ENCODE results near the gene EDC3.
"Not testable (repeated sequence)": the region's sequence is repeated elsewhere in the genome, so short reads cannot be mapped to it uniquely, and the experiment has no call there.

The EDC3 gene

GRCh38 chr15:74709011-74709410 lies 13.2 kb upstream of the EDC3 start:
- DNase-seq = no peak

- DNase-seq = no peak
Observed at GRCh38 chr15:74696808-74697207, 984 bp upstream of the EDC3 start.

- DNase-seq = no peak
Observed at GRCh38 chr15:74696398-74696729, 540 bp upstream of the EDC3 start.

- DNase-seq = no peak
Observed at GRCh38 chr15:74692327-74692726, 3.5 kb downstream of the EDC3 start.

GRCh38 chr15:74683758-74684157 lies 12.1 kb downstream of the EDC3 start:
- DNase-seq = no peak

GRCh38 chr15:74682954-74683353 lies 12.9 kb downstream of the EDC3 start:
- no peak for DNase-seq

GRCh38 chr15:74680456-74680855 lies 15.4 kb downstream of the EDC3 start:
- DNase-seq = no peak

GRCh38 chr15:74676801-74677200 lies 19.0 kb downstream of the EDC3 start:
- DNase-seq = no peak

- DNase-seq = no peak
Observed at GRCh38 chr15:74674161-74674560, 21.7 kb downstream of the EDC3 start.

GRCh38 chr15:74669627-74670026 lies 26.2 kb downstream of the EDC3 start:
- DNase-seq = no peak

- DNase-seq = no peak
Observed at GRCh38 chr15:74667975-74668374, 27.8 kb downstream of the EDC3 start.

GRCh38 chr15:74664670-74665069 lies 31.2 kb downstream of the EDC3 start:
- DNase-seq = no peak

- no peak for DNase-seq
Observed at GRCh38 chr15:74664028-74664616, 31.7 kb downstream of the EDC3 start.

- no peak for DNase-seq
Observed at GRCh38 chr15:74663303-74664027, 32.4 kb downstream of the EDC3 start.

GRCh38 chr15:74662064-74662860 lies 33.6 kb downstream of the EDC3 start:
- DNase-seq = no peak

- not testable (repeated sequence) for DNase-seq
Observed at GRCh38 chr15:74661280-74661679, 34.5 kb downstream of the EDC3 start.

- DNase-seq = no peak
Observed at GRCh38 chr15:74657846-74658245, 38.0 kb downstream of the EDC3 start.

- DNase-seq = no peak
Observed at GRCh38 chr15:74656935-74657535, 38.8 kb downstream of the EDC3 start.

GRCh38 chr15:74655424-74655823 lies 40.4 kb downstream of the EDC3 start:
- DNase-seq = no peak

GRCh38 chr15:74653426-74654102 lies 42.3 kb downstream of the EDC3 start:
- no peak for DNase-seq

GRCh38 chr15:74651242-74651741 lies 44.5 kb downstream of the EDC3 start:
- no peak for DNase-seq

GRCh38 chr15:74648051-74648842 lies 47.6 kb downstream of the EDC3 start:
- DNase-seq = no peak
